ENCODE measurements around the gene ZNF385B.
"Not testable (repeated sequence)": the region's sequence is repeated elsewhere in the genome, so short reads cannot be mapped to it uniquely, and the experiment has no call there.

The ZNF385B gene

GRCh38 chr2:179512281-179513035 lies 349.0 kb downstream of the ZNF385B start:
- DNase-seq (ENCODE audit: low read depth, low spot score): no peak

- no peak for DNase-seq (ENCODE audit: low read depth, low spot score)
These were observed 350.2 kb downstream of the ZNF385B start for GRCh38 chr2:179511105-179511789.

- no peak for DNase-seq (ENCODE audit: low read depth, low spot score)
These were observed 366.1 kb downstream of the ZNF385B start for GRCh38 chr2:179495315-179495714.

GRCh38 chr2:179488563-179488962 lies 372.8 kb downstream of the ZNF385B start:
- DNase-seq (ENCODE audit: low read depth, low spot score): no peak

- DNase-seq (ENCODE audit: low read depth, low spot score): no peak
These were observed 374.2 kb downstream of the ZNF385B start for GRCh38 chr2:179487010-179487731.

GRCh38 chr2:179483131-179483530 lies 378.3 kb downstream of the ZNF385B start:
- no peak for DNase-seq (ENCODE audit: low read depth, low spot score)

GRCh38 chr2:179479947-179480346 lies 381.5 kb downstream of the ZNF385B start:
- DNase-seq (ENCODE audit: low read depth, low spot score): no peak

GRCh38 chr2:179478771-179479170 lies 382.6 kb downstream of the ZNF385B start:
- no peak for DNase-seq (ENCODE audit: low read depth, low spot score)

GRCh38 chr2:179470992-179471391 lies 390.4 kb downstream of the ZNF385B start:
- DNase-seq (ENCODE audit: low read depth, low spot score): no peak

- DNase-seq (ENCODE audit: low read depth, low spot score): no peak
These were observed 391.3 kb downstream of the ZNF385B start for GRCh38 chr2:179470089-179470488.

- DNase-seq (ENCODE audit: low read depth, low spot score): no peak
These were observed 393.5 kb downstream of the ZNF385B start for GRCh38 chr2:179467960-179468359.

GRCh38 chr2:179467111-179467510 lies 394.3 kb downstream of the ZNF385B start:
- DNase-seq (ENCODE audit: low read depth, low spot score): no peak

GRCh38 chr2:179461420-179461819 lies 400.0 kb downstream of the ZNF385B start:
- no peak for DNase-seq (ENCODE audit: low read depth, low spot score)

- DNase-seq (ENCODE audit: low read depth, low spot score): no peak
These were observed 401.1 kb downstream of the ZNF385B start for GRCh38 chr2:179460181-179460929.

- DNase-seq (ENCODE audit: low read depth, low spot score): not testable (repeated sequence)
These were observed 403.3 kb downstream of the ZNF385B start for GRCh38 chr2:179458113-179458512.

GRCh38 chr2:179455824-179456223 lies 405.6 kb downstream of the ZNF385B start:
- no peak for DNase-seq (ENCODE audit: low read depth, low spot score)

- no peak for DNase-seq (ENCODE audit: low read depth, low spot score)
These were observed 406.3 kb downstream of the ZNF385B start for GRCh38 chr2:179455172-179455524.

- DNase-seq (ENCODE audit: low read depth, low spot score): no peak
These were observed 406.8 kb downstream of the ZNF385B start for GRCh38 chr2:179454443-179455171.

GRCh38 chr2:179449010-179449409 lies 412.4 kb downstream of the ZNF385B start:
- DNase-seq (ENCODE audit: low read depth, low spot score): no peak

- DNase-seq (ENCODE audit: low read depth, low spot score): no peak
These were observed 413.5 kb downstream of the ZNF385B start for GRCh38 chr2:179447839-179448447.

- DNase-seq (ENCODE audit: low read depth, low spot score): no peak
These were observed 414.0 kb downstream of the ZNF385B start for GRCh38 chr2:179447421-179447820.
